Activated naive CD4-positive, alpha-beta T cell treated with anti-CD3 and anti-CD28 coated beads for 36 hours (primary cell): Measurements from ENCODE around the gene PALLD. TPM values are rescaled to one million over a fixed set of nuclear protein-coding genes. Genes with fewer than 3 reads are reported as not detected.
"Not testable (repeated sequence)": the region's sequence is repeated elsewhere in the genome, so short reads cannot be mapped to it uniquely, and the experiment has no call there.

Source experiments
- CTCF ChIA-PET: fragments of 350-600 bp; sonication (Branson Sonifier 250); formaldehyde crosslinking; loops from one replicate; lab custom pipeline; 2021; ENCODE audit warnings: antibody characterized with exemption; lab: Charles Lee
- DNase-seq: peaks from one replicate; pipeline ENCODE4 v3.0.0-alpha.2; 2020
- H3K27ac Mint-ChIP-seq: one replicate; pipeline ENCODE4 v1.8.0; 2021; ENCODE audit warnings: mild to moderate bottlenecking, mixed read lengths
- H3K27me3 Mint-ChIP-seq: one replicate; pipeline ENCODE4 v1.8.0; 2021; ENCODE audit warnings: low read depth, mixed read lengths
- H3K36me3 Mint-ChIP-seq: one replicate; pipeline ENCODE4 v1.8.0; 2021; ENCODE audit warnings: low read depth, mixed read lengths
- H3K4me1 Mint-ChIP-seq: one replicate; pipeline ENCODE4 v1.8.0; 2021; ENCODE audit warnings: low read depth, mixed read lengths
- H3K4me3 Mint-ChIP-seq: one replicate; pipeline ENCODE4 v1.8.0; 2021; ENCODE audit warnings: mild to moderate bottlenecking, moderate library complexity, mixed read lengths
- H3K9me3 Mint-ChIP-seq: one replicate; pipeline ENCODE4 v1.8.0; 2021; ENCODE audit warnings: mixed read lengths
- intact Hi-C: fragments of 100-400 bp; cut with micrococcal nuclease; formaldehyde crosslinking; loops from one replicate; pipeline ENCODE4 v1.15.1; 2023
- total RNA-seq, 2 experiments: library from RNA; stranded (reverse); gene quantifications; one replicate each; pipeline ENCODE4 v1.2.3, GENCODE V29; 2021

The PALLD gene
- total RNA-seq, 2 experiments from 2014 or later, result 7.3 to 7.8 TPM

GRCh38 chr4:168805341-168805740 lies 308.5 kb downstream of the PALLD start:
- H3K27ac Mint-ChIP-seq, result no peak overlapping the region
- intact Hi-C loops, result no loop called here
- H3K36me3 Mint-ChIP-seq, result no peaks in the 10 kb centered on the region
- H3K4me1 Mint-ChIP-seq, result no peaks in the 10 kb centered on the region
- no peak for DNase-seq
- no peaks in the 10 kb centered on the region for H3K9me3 Mint-ChIP-seq
- CTCF ChIA-PET, result no interaction called here
- H3K4me3 Mint-ChIP-seq, result no peak overlapping the region
- H3K27me3 Mint-ChIP-seq, result peaks cover 12% of the 10 kb centered on the region

- H3K4me3 Mint-ChIP-seq, H3K4me1 Mint-ChIP-seq, H3K36me3 Mint-ChIP-seq, H3K9me3 Mint-ChIP-seq, CTCF ChIA-PET, DNase-seq, intact Hi-C loops, H3K27ac Mint-ChIP-seq: not testable (repeated sequence)
- H3K27me3 Mint-ChIP-seq, result peaks cover 13% of the 10 kb centered on the region
Observed at GRCh38 chr4:168806247-168806646, 309.4 kb downstream of the PALLD start.

DNA sequence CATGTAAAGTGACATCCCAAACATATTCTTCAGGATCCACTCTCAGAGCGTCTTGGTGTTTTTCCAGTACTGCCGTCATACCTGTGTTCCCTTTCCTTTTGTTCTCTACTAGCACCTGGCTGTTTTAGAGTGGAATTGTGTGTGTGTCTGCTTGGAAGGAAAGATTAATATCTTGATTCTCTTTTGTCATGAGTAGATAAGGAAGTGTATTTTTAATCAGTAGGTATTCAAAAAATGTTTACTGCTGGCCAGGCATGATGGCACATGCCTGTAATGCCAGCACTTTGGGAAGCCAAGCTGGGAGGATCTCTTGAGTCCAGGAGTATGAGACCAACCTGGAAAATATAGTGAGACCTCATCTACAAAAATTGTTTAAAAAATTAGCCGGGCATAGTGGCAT lies 314.4 kb downstream of the PALLD start:
- no peaks in the 10 kb centered on the region for H3K36me3 Mint-ChIP-seq
- H3K9me3 Mint-ChIP-seq, result no peaks in the 10 kb centered on the region
- H3K4me1 Mint-ChIP-seq, result no peaks in the 10 kb centered on the region
- H3K27me3 Mint-ChIP-seq, result peaks cover 27% of the 10 kb centered on the region
- H3K4me3 Mint-ChIP-seq, result no peak overlapping the region
- no peak overlapping the region for H3K27ac Mint-ChIP-seq
- no peak for DNase-seq
- CTCF ChIA-PET, result no interaction called here
- intact Hi-C loops, result no loop called here

DNA sequence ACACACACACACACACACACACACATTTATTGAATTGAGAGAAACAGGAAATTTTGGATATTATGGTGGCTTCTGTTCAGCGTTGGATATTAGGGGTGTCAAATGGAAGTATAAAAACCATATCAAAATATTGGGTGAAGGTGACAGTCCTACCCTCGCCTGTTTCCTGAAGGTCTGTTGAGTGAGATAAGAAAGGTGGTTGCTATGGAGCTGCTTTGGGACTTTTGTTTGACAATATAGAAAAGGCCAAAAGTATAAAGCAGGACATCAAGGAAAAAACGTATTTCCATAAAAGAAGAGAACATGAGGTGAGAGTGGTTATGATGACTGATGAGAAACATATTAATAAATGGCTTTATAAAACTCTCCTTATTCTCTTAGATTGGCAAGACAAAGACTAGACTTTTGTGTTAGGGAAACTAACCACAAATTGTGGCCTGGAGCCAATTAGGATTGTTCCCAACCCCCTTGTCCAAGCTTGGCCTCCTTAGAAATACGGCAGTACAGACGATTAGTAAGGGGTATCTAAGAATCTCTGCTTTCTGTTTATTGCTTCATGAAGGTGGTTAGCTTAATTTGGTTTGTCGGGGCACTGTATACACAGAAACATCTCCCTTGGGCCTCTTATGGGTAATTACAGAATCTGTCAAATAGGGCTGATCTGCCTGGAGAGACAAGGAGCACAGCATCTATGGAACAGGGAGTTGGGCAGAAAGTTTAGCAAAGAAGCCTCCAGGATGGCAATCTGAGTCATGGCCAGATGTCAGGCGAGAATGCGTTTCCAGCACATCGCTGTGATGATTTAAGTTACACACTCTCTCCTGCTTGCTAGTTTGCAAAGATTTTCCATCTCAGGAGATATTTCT lies 315.2 kb downstream of the PALLD start:
- DNase-seq, result no peak
- no peaks in the 10 kb centered on the region for H3K36me3 Mint-ChIP-seq
- no peak overlapping the region for H3K27ac Mint-ChIP-seq
- H3K4me1 Mint-ChIP-seq, result peaks cover 6% of the 10 kb centered on the region
- H3K4me3 Mint-ChIP-seq, result no peak overlapping the region
- CTCF ChIA-PET, result no interaction called here
- H3K9me3 Mint-ChIP-seq, result no peaks in the 10 kb centered on the region
- peaks cover 34% of the 10 kb centered on the region for H3K27me3 Mint-ChIP-seq
- intact Hi-C loops, result no loop called here

- H3K27ac Mint-ChIP-seq, result no peak overlapping the region
- H3K4me3 Mint-ChIP-seq, result no peak overlapping the region
- intact Hi-C loops, result no loop called here
Observed at GRCh38 chr4:168812806-168813205, 316.0 kb downstream of the PALLD start.

GRCh38 chr4:168813890-168814289 lies 317.0 kb downstream of the PALLD start:
- no peaks in the 10 kb centered on the region for H3K9me3 Mint-ChIP-seq
- DNase-seq, result no peak
- H3K4me3 Mint-ChIP-seq, result no peak overlapping the region
- H3K4me1 Mint-ChIP-seq, result peaks cover 11% of the 10 kb centered on the region
- H3K36me3 Mint-ChIP-seq, result no peaks in the 10 kb centered on the region
- H3K27me3 Mint-ChIP-seq, result peaks cover 49% of the 10 kb centered on the region
- H3K27ac Mint-ChIP-seq, result no peak overlapping the region
- CTCF ChIA-PET, result no interaction called here
- intact Hi-C loops, result no loop called here

More at GRCh38 chr4:168812806-168813205, 316.0 kb downstream of the PALLD start:
- Mint-ChIP-seq H3K9me3 (no peaks in the 10 kb centered on the region), H3K4me1 (peaks cover 11% of the 10 kb centered on the region), H3K27me3 (peaks cover 42% of the 10 kb centered on the region), H3K36me3 (no peaks in the 10 kb centered on the region)
- DNase-seq, result no peak
- CTCF ChIA-PET, result no interaction called here

- Mint-ChIP-seq H3K9me3 (no peaks in the 10 kb centered on the region), H3K27ac (no peak overlapping the region), H3K36me3 (no peaks in the 10 kb centered on the region), H3K4me1 (peaks cover 11% of the 10 kb centered on the region), H3K27me3 (peaks cover 47% of the 10 kb centered on the region), H3K4me3 (no peak overlapping the region)
- intact Hi-C loops, result no loop called here
- DNase-seq, result no peak
- CTCF ChIA-PET, result interaction anchor here (2.0 kb wide), 1 partner anchor 15 kb away, joined by 5 read pairs; no protein-coding TSS in a partner anchor
Observed at GRCh38 chr4:168815379-168816345, 318.8 kb downstream of the PALLD start.

- Mint-ChIP-seq H3K27ac (no peak overlapping the region), H3K27me3 (peaks cover 42% of the 10 kb centered on the region), H3K36me3 (no peaks in the 10 kb centered on the region), H3K9me3 (no peaks in the 10 kb centered on the region), H3K4me1 (peaks cover 11% of the 10 kb centered on the region), H3K4me3 (no peak overlapping the region)
- intact Hi-C loops, result loop anchor here (1.0 kb wide), 1 partner anchor 14 kb away; no protein-coding TSS in a partner anchor
- CTCF ChIA-PET, result interaction anchor here (0.8 to 2.0 kb wide), 2 partner anchors 14 to 206 kb away, joined by 5 to 6 read pairs; no protein-coding TSS in a partner anchor
- no peak for DNase-seq
Observed at GRCh38 chr4:168817370-168817769, 320.5 kb downstream of the PALLD start.

DNA sequence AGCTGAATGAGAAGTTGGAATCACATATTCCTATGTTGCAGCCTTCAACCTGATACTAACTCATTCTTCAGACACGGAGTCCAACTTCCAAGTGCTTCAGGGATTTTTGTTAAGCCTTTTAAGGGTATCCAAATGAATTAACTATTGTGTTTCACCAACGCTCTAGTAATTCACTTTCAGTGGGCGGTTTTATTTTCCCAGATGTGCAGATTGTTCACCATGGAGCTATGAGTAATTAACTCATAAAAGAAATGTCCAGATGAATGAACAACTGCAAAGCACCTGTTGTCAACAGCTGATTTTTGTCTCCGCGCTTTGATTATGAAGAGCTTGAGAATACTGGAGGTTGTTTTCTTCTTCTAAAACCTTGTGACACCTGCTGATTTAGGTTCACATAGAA lies 325.6 kb downstream of the PALLD start:
- intact Hi-C loops, result loop anchor here (10.0 kb wide), 1 partner anchor 662 kb away; no protein-coding TSS in a partner anchor
- CTCF ChIA-PET, result no interaction called here
- Mint-ChIP-seq H3K36me3 (no peaks in the 10 kb centered on the region), H3K4me3 (no peak overlapping the region), H3K27ac (no peak overlapping the region), H3K4me1 (peaks cover under 1% of the 10 kb centered on the region), H3K27me3 (peaks cover 17% of the 10 kb centered on the region), H3K9me3 (no peaks in the 10 kb centered on the region)
- DNase-seq, result no peak

GRCh38 chr4:168825975-168826374 lies 329.1 kb downstream of the PALLD start:
- no peaks in the 10 kb centered on the region for H3K36me3 Mint-ChIP-seq
- H3K4me1 Mint-ChIP-seq, result no peaks in the 10 kb centered on the region
- H3K4me3 Mint-ChIP-seq, result no peak overlapping the region
- no peaks in the 10 kb centered on the region for H3K9me3 Mint-ChIP-seq
- CTCF ChIA-PET, result no interaction called here
- H3K27me3 Mint-ChIP-seq, result peaks cover 19% of the 10 kb centered on the region
- intact Hi-C loops, result loop anchor here (10.0 kb wide), 1 partner anchor 659 kb away; no protein-coding TSS in a partner anchor
- no peak for DNase-seq
- no peak overlapping the region for H3K27ac Mint-ChIP-seq

DNA sequence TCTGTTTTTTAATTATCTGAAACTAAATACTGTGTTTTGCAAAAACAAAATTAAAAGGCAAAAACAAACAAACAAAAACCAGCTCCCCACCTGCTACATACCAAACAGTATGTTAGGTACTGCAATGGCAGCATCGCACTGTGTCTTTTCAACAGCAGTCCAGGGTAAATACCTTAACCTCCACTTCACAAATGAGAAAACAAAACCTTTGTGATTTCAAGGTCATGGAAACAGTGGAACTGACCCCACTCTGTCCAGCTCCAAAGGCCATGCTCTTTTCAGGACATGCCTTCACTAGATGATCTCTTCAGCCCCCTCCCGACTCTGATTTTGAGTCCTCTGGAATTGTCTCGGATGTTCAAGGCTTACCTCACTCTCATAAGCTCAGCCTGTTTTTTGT lies 329.8 kb downstream of the PALLD start:
- CTCF ChIA-PET, result no interaction called here
- no peak for DNase-seq
- H3K36me3 Mint-ChIP-seq, result no peaks in the 10 kb centered on the region
- peaks cover 23% of the 10 kb centered on the region for H3K27me3 Mint-ChIP-seq
- H3K4me3 Mint-ChIP-seq, result no peak overlapping the region
- H3K9me3 Mint-ChIP-seq, result no peaks in the 10 kb centered on the region
- H3K4me1 Mint-ChIP-seq, result peaks cover 5% of the 10 kb centered on the region
- H3K27ac Mint-ChIP-seq, result no peak overlapping the region
- intact Hi-C loops, result loop anchor here (10.0 kb wide), 1 partner anchor 658 kb away; no protein-coding TSS in a partner anchor
